HG03108 (cell line): ENCODE measurements around the gene ETS1.
A peak's percentile ranks its signal among the peaks of the same experiment; 100 is the strongest.

Source experiments
- ATAC-seq: cut with Tn5 transposase; IDR thresholded peaks from one replicate; pipeline ENCODE4 v1.9.1; 2021; ENCODE audit warnings: moderate library complexity; ENCODE audit not compliant: unreplicated experiment

ETS1 gene

DNA sequence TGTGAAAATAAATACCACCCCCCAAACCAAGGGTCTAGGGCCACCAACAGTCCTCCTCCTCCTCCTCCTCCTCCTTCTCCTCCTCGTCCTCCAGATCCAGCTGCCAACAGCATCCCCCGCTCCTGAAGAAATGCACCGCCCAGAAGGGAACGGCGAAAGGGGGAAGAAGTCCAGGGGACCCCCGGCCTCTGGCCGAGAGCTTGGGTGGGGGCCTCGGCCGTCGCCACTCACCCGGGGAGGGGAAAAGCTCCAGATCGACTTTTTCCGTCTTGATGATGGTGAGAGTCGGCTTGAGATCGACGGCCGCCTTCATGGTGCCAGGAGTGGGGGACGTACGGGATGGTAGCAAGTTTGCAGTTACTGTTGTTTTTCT is 65.7 kb downstream of the ETS1 start:
- ATAC-seq, result no peak

- no peak for ATAC-seq
Measured at GRCh38 chr11:128520888-128521681, 66.3 kb downstream of the ETS1 start.

DNA sequence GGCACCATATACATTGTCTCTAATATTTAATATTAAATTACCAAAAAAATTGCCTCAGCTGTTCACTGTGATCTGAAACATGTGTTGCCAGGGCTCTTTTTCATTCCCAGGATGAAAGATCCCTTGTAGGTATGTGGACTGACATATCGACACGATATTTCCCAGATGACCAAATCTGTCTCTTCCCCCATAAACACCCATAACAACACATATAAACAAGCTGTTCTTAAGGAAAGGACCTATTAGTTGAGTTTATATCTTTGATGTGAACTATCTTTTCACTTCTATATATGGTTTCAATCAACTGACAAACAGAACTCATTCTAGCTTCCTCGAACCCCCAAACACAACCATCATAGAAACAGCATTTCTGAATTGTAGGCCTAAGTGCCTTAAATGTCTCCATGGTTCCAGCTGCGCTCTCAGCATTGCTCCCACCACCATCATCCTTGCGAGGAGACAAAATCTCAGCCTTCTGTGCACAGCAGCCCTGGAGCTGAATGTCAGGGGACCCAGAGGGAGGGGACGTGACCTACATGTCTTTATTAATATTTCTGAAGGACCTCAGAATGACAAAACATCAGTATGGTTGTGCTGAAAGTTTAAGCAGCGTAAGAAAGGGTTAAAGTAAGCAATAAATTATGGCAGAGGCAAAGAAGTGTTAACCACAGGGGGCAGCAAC is 67.0 kb downstream of the ETS1 start:
- no peak for ATAC-seq

DNA sequence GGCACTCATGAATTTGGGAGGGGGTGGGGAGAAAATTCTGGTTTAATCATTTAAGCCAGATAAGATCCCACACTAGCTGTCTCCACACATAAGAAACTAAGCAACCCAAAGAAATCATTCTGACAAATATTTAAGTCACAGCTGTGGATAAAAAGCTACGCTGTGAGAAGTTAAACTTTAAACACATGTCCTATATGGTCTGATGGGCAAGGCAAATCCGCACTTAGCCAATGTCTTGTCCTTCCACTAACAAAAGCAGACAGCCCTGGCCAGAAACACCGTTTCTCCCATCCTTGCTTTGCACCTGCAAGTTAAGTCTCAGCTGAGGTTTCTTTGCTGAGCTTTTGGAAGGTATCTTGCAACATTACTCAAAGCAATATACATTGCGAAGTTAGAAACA is 68.0 kb downstream of the ETS1 start:
- peak; percentile 17 for ATAC-seq

- no peak for ATAC-seq
Measured at GRCh38 chr11:128518493-128519207, 68.7 kb downstream of the ETS1 start.

- no peak for ATAC-seq
Measured at GRCh38 chr11:128517451-128518230, 69.7 kb downstream of the ETS1 start.

GRCh38 chr11:128516886-128517285 is 70.5 kb downstream of the ETS1 start:
- no peak for ATAC-seq

GRCh38 chr11:128515826-128516778 is 71.3 kb downstream of the ETS1 start:
- no peak for ATAC-seq

GRCh38 chr11:128515086-128515485 is 72.3 kb downstream of the ETS1 start:
- no peak for ATAC-seq

DNA sequence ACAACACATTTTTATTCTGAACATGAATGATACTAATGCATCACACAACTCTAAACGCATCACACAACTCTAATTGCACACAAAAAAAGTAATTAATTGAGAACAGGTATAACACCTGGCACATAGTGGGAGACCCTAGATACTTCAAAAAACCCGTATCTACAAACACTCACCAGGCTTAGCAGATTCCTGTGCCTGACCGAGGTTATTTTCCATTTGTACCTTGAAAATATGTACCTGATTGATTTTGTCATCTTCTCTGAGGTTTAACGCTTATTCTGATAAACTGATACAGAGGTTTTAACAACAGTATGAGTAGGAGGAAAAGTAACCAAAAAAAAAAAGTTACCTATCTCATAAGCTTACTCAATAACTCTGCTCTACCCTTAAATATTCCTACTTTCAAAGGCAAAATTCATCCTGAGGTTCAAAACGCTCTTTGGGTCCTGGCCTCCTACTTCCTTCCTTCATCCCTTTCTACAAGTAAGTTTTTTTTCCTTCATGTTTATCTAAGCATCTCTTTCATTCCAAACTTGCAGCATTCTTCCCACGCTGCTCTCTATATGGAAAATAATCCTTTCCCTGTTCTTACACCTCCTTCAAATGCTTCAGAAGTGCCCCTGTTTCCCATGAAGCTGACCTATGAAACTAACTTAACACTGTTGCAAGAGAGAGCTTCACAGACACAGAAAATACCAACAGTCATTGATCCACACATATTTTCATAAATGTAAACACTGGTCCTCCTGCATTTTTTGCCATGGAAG is 73.3 kb downstream of the ETS1 start:
- ATAC-seq, result no peak

GRCh38 chr11:128512474-128512996 is 74.8 kb downstream of the ETS1 start:
- ATAC-seq, result no peak

- ATAC-seq, result no peak
Measured at GRCh38 chr11:128511712-128512111, 75.6 kb downstream of the ETS1 start.

- no peak for ATAC-seq
Measured at GRCh38 chr11:128509621-128510389, 77.6 kb downstream of the ETS1 start.

DNA sequence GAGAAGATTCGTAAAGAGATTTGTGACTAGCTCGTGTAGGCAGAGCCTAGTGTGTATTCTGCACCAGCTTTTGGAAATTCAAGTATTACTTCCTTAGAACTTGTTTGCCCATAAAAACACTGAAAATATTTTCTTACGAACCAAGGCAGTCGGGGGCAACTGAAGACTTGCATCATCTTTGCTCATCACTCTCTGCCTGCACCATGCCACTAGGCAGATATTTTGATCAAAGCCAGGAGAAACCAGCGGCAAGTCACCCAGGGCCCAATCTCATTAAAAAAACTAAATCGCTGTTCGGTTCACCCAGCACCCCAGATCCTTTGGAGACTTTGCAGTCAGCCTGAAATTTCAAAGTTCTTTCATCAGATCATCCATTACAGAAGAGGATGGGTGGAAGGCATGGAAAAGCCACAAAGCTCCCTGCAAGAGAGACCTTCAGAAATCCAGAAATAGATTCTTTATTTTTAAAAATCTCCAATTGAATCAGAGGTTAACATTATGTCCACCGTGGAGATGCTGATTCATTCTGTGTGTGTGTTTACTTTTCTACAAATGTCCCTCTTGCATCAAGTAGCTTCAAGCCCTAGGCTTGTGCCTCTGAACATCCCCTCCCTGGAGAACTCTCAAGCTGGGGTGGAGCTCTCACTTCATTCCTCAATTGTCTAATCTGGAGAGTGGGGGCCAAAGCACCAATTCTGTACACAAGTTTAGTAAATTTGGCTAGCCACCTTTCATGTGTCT is 78.4 kb downstream of the ETS1 start:
- no peak for ATAC-seq

DNA sequence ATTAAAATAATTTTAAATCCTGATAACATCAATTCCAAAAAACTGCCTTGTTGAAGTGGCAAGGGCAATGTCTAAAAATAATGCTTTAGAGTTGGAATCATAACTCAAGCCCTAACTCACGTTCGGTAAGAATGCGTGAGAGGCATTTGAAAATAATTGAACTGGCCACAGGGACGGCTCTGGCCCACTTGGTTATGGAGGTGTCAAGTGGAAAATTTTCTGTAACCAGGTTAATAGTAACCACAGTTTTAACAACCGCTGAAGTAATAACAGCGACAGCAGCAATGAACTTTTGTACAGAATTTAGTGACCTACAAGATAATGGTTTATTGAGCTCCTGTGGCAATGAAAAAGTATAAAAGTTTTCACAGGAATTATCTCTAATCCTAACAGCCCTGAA is 79.4 kb downstream of the ETS1 start:
- no peak for ATAC-seq

DNA sequence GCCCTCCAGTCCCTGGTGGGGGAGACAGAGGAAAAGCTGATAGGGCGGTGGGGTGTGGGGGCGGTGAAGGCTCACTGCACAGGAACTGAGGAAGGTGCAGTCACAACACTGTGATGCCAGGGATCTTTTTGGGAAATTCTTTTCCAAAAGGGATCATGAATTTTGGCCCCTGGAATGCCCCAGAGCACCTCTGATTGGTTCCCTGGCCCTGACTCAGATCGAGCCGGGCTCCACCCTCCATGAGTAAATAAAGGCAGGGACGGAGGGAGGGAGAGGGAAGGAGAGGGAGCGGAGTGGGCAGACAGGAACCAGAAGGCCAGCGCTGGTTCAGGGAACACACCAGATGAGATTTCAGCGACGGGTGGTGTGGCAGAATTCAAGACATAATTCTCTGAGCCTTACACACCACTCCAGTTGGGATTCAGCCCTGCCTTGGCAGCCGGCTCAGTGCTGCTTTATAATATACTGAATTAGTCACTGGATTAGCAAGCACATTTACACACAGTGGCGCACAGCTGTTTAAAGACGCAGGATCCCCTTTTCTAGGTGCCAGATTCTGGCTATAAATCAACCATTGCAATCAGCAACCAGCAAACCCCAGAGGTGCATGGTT is 80.3 kb downstream of the ETS1 start:
- ATAC-seq, result no peak

DNA sequence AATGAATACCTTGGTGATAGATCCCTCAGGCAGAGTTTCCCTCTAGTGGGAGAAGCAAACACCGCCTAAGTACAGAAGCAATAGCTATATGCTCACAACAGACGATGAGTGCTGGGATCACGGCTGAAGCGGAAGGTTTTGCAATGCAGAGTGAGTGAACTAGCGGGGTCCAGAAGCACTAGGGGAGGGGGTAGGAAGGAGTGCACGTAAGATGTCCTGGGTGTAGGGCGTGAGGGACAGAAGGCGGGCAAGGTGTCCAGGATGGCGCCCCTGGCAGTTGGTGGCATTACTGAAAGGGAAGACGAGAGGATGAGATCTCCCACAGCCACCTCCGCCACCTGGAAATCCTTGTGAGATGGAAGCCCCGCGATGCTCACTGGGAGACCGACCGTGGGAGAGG is 81.0 kb downstream of the ETS1 start:
- ATAC-seq, result no peak
